ENCODE results near the gene CABP2.

The CABP2 gene

DNA sequence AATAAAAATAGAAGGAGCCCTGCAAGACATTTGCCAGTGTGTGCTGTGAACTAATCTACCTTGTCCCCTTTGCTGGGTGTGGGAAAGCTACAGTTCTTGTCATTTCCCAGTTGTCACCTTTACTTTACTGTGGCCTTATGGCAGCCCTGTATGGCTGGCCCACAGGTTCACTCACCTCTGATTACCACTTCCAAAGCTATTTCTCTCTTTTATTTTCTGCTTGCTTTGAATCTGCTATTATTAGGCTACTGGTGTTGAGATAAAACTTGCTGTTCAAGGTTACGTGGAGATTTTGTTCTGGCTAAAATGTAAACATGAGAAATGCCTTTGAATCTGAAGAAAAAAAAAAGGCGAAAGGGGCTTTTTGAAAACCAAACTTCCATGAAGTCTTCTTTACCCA is 9.6 kb upstream of the CABP2 start:
- TF ChIP-seq, protein P1, sequence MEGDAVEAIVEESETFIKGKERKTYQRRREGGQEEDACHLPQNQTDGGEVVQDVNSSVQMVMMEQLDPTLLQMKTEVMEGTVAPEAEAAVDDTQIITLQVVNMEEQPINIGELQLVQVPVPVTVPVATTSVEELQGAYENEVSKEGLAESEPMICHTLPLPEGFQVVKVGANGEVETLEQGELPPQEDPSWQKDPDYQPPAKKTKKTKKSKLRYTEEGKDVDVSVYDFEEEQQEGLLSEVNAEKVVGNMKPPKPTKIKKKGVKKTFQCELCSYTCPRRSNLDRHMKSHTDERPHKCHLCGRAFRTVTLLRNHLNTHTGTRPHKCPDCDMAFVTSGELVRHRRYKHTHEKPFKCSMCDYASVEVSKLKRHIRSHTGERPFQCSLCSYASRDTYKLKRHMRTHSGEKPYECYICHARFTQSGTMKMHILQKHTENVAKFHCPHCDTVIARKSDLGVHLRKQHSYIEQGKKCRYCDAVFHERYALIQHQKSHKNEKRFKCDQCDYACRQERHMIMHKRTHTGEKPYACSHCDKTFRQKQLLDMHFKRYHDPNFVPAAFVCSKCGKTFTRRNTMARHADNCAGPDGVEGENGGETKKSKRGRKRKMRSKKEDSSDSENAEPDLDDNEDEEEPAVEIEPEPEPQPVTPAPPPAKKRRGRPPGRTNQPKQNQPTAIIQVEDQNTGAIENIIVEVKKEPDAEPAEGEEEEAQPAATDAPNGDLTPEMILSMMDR (IDR thresholded peaks at IDR 0.05; ENCODE audit: insufficient read depth, low read length, missing control alignments), result no peak
- POLR2A ChIA-PET, result no interaction called here
- DNase-seq (ENCODE audit: low read depth, low spot score), result no peak
- H3K4me3 ChIP-seq (ENCODE audit: low read depth, low read length), result no peak overlapping the region
- CTCF ChIA-PET, result no interaction called here

DNA sequence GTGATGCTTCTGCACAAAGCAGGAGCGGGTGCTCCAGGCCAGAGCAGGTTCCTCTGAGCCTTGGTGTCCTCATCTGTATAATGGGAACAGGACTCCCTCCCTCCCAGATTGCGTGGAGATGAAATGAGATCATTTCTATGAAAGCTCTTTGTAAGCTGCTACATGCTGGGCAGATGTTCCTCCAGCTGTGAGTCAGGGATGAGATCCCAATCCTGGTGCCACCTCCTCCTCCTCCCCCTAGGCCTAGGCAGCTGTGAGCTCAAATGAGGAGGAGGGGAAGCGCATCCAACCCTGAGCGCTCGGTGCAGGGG is 7.0 kb upstream of the CABP2 start:
- TF ChIP-seq, protein P1 (IDR thresholded peaks at IDR 0.05; ENCODE audit: insufficient read depth, low read length, missing control alignments), result no peak
- no peak for DNase-seq (ENCODE audit: low read depth, low spot score)
- no peak overlapping the region for H3K4me3 ChIP-seq (ENCODE audit: low read depth, low read length)
- POLR2A ChIA-PET, result interaction anchor here (0.5 kb wide), 1 partner anchor 14 kb away, joined by 3 read pairs; no protein-coding TSS in a partner anchor
- CTCF ChIA-PET, result no interaction called here

DNA sequence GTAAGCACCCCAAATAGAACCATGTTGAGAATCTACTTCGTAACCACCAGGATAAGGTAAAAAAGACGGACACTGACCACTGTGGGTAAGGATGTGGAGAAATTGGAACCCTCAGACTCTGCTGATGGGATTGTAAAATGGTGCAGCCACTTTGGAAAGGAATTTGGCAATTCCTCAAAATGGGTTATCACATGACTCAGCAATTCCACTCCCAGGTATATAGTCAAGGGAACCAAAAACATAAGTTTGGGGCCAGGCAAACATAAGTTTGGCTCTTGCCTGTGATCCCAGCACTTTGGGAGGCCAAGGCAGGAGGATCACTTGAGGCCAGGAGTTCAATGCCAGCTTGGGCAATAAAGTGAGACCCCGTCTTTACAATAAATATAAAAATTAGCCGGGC is 5.1 kb upstream of the CABP2 start:
- ChIA-PET CTCF (no interaction called here), POLR2A (no interaction called here)
- TF ChIP-seq, protein P1 (IDR thresholded peaks at IDR 0.05; ENCODE audit: insufficient read depth, low read length, missing control alignments), result no peak
- no peak overlapping the region for H3K4me3 ChIP-seq (ENCODE audit: low read depth, low read length)
- DNase-seq (ENCODE audit: low read depth, low spot score), result no peak

DNA sequence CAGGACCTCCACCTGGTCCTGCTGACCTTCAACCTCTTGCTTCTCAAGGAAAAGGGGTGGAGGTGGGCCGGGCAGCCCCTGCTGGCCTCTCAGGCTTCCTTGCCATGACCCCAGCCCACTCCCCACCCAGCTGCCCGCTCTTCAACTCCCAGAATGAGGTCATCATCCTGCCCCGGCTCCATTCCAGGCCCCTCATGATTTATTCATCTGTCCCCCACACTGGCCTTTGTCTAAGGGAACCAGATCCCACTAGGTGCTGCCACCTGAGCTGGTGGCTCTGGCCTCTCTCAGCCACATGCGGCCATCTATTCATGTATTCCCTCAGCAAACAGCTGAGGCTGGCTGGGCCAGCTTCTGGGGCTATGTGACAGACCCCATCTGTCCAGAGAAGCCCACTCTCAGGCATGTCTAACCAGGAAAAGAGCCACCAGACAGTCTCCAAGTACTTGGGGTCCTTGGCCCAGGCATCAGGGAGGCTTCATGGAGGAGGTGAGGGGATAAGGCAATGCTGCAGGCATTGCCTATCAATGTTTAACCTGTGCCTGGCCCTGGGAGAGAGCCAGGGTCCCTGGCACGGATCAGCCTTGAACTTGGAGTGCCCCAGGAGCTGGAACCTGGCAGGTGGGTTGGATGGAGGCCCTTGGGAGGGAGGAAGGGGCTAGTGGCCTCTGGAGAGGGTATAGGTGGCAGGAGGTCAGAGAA is 2.2 kb upstream of the CABP2 start:
- TF ChIP-seq, protein P1 (IDR thresholded peaks at IDR 0.05; ENCODE audit: insufficient read depth, low read length, missing control alignments), result no peak
- ChIA-PET POLR2A (no interaction called here), CTCF (no interaction called here)
- H3K4me3 ChIP-seq (ENCODE audit: low read depth, low read length), result no peak overlapping the region
- DNase-seq (ENCODE audit: low read depth, low spot score), result no peak

DNA sequence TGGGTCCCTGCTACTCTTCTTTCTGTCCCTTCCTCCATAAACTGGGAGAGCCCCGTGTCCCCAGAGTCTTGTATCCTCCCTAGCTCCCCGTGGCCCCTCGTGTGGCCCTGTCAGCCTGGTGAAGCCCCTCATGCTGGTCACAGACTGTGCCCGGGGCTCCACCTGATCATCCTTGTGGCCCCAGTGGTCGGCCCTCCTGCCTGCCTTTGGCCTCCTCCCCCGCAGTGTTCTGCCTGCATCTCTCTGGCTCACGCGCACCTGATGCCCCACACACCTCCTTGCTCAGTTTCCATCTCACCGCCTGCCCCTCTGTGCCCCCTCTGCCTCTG is 1.2 kb upstream of the CABP2 start:
- TF ChIP-seq, protein P1 (IDR thresholded peaks at IDR 0.05; ENCODE audit: insufficient read depth, low read length, missing control alignments), result no peak
- no peak for DNase-seq (ENCODE audit: low read depth, low spot score)
- H3K4me3 ChIP-seq (ENCODE audit: low read depth, low read length), result no peak overlapping the region
- ChIA-PET CTCF (no interaction called here), POLR2A (no interaction called here)

DNA sequence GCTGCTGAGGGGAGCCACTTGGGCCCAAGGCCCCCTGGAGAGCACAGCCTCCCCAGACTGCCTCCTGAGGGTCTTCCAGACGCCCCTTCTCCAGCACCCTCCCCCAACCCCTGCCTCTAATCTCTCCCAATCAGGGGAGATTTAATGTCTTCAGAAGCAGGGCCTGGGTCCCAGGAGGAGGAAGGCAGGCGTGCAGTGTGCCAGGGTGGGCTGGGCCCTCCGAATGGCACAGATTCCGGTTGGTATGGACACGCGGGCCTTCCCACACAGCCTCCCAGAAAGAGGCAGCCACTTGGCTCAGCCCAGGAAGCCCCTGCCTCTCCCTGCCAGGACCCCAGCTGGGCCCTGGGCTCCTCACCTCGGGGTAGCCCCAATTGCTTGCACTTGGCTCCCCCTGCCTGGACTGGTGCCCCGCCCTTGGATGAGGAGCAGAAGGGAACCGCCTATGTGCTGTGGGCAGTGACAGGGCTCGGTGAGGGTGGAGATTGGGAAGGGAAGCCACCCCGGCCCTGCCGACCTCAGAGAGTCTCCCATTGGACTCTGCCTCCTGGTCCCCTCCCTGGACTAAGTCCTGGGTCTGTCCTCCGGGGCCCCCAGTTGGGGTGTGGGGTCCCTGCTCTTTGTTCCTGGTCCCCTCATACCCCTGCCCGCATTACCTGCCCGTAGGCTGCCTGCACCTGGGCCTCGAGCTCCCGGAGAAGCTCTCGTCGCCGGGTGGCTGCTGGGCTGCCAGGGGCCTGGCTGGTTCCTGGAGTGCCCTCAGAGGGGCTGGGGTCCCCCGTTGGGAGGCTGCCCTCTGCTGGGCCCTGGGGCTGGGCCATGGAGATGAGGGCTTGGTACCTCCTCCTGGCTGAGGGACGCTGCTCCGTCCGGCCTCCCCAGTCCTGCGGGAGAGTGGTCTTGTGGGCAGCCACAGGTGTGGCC is 572 bp upstream of the CABP2 start:
- TF ChIP-seq, protein P1 (IDR thresholded peaks at IDR 0.05; ENCODE audit: insufficient read depth, low read length, missing control alignments), result no peak
- no peak for DNase-seq (ENCODE audit: low read depth, low spot score)
- CTCF ChIA-PET, result no interaction called here
- H3K4me3 ChIP-seq (ENCODE audit: low read depth, low read length), result no peak overlapping the region
- POLR2A ChIA-PET, result no interaction called here

Data from AG04449 (cell line).